B cell (primary cell): Measurements from ENCODE around the gene BSG. TPM values are rescaled to one million over a fixed set of nuclear protein-coding genes. Genes with fewer than 3 reads are reported as not detected.

Experiments
- ATAC-seq: fragments of 200-7000 bp; cut with Tn5 transposase; one replicate; pipeline ENCODE4 v1.10.0; 2021; ENCODE audit warnings: low read depth, mild to moderate bottlenecking, moderate number of reproducible peaks, moderate library complexity
- CTCF ChIA-PET: fragments of 350-600 bp; sonication (Branson Sonifier 250); formaldehyde crosslinking; loops from one replicate; lab custom pipeline; 2021; ENCODE audit warnings: antibody characterized with exemption, inconsistent platforms; lab: Charles Lee
- POLR2A ChIA-PET: fragments of 350-600 bp; sonication (Branson Sonifier 250); formaldehyde crosslinking; loops from one replicate; lab custom pipeline; 2021; ENCODE audit warnings: antibody characterized with exemption; lab: Charles Lee
- DNase-seq: peaks from one replicate; pipeline ENCODE4 v3.0.0; 2013
- H2AFZ ChIP-seq: 2 replicates; pipeline ENCODE4 v1.6.1; 2012; ENCODE audit warnings: mild to moderate bottlenecking, low read depth, low read length; ENCODE audit not compliant: insufficient read depth, poor library complexity, severe bottlenecking
- H3K27ac ChIP-seq, 2 donors: 1 replicate in 1 of 2; 2 replicates in 1 of 2; pipeline ENCODE4 v1.5.1; 2012 to 2013; ENCODE audit warnings: low read length in 2 of 2, mild to moderate bottlenecking in 2 of 2, moderate library complexity in 1 of 2
- H3K27me3 ChIP-seq, 4 experiments: fragments of 200-600 bp in 1 of 4; sonication (generic) in 1 of 4; replicated peaks in 1 of 4; 1 replicate in 2 of 4; 2 replicates in 2 of 4; pipeline versions ENCODE4 v1.6.1 to v1.7.0; 2013 to 2016; ENCODE audit warnings: low read length in 3 of 4, mild to moderate bottlenecking in 2 of 4, mixed read lengths in 1 of 4, moderate library complexity in 1 of 4; ENCODE audit not compliant: insufficient read depth in 4 of 4, control insufficient read depth in 3 of 4; ENCODE audit errors: control extremely low read depth in 1 of 4
- H3K36me3 ChIP-seq, 2 experiments: replicated peaks in 1 of 2; 1 replicate in 1 of 2; 2 replicates in 1 of 2; pipeline versions ENCODE4 v1.6.1 to v1.7.1; 2013; ENCODE audit warnings: low read length in 1 of 2; ENCODE audit not compliant: insufficient read depth in 2 of 2, control insufficient read depth in 1 of 2; ENCODE audit errors: control extremely low read depth in 1 of 2, extremely low read depth in 1 of 2
- H3K4me1 ChIP-seq, 2 donors: fragments of 200-600 bp in 1 of 2; sonication (generic) in 1 of 2; 1 replicate in 1 of 2; 2 replicates in 1 of 2; pipeline versions ENCODE4 v1.5.1 to v1.6.1; 2013 to 2017; ENCODE audit warnings: low read length in 2 of 2; ENCODE audit not compliant: control insufficient read depth in 2 of 2, insufficient read depth in 2 of 2
- H3K4me2 ChIP-seq: replicated peaks from 2 replicates; pipeline ENCODE3; 2012; ENCODE audit warnings: mild to moderate bottlenecking, low read depth, low read length; ENCODE audit not compliant: poor library complexity, severe bottlenecking
- H3K4me3 ChIP-seq, 5 experiments: fragments of 200-600 bp in 1 of 5; sonication (generic) in 1 of 5; 1 replicate in 3 of 5; 2 replicates in 2 of 5; pipeline versions ENCODE4 v1.5.1 to v1.7.0; 2011 to 2016; ENCODE audit warnings: low read length in 4 of 5, mild to moderate bottlenecking in 4 of 5, low read depth in 2 of 5, control low read depth in 1 of 5, moderate library complexity in 1 of 5; ENCODE audit not compliant: insufficient read depth in 1 of 5; ENCODE audit errors: control extremely low read depth in 1 of 5, extremely low read depth in 1 of 5
- H3K79me2 ChIP-seq: fragments of 200-600 bp; sonication (generic); one replicate; pipeline ENCODE4 v1.6.0; 2016; ENCODE audit warnings: low read length; ENCODE audit not compliant: control insufficient read depth, insufficient read depth
- H3K9ac ChIP-seq: fragments of 200-600 bp; sonication (generic); 2 replicates; pipeline ENCODE4 v1.6.1; 2017; ENCODE audit warnings: mild to moderate bottlenecking, low read length, moderate library complexity
- H3K9me3 ChIP-seq, 3 donors: one replicate each; pipeline versions ENCODE4 v1.6.1 to v1.7.1; 2013; ENCODE audit warnings: low read length in 2 of 3; ENCODE audit not compliant: control insufficient read depth in 2 of 3, insufficient read depth in 1 of 3; ENCODE audit errors: control extremely low read depth in 1 of 3
- H4K20me1 ChIP-seq: 2 replicates; pipeline ENCODE4 v1.6.0; 2012; ENCODE audit warnings: mild to moderate bottlenecking, low read length; ENCODE audit not compliant: insufficient read depth, control insufficient read depth, poor library complexity, severe bottlenecking
- H3K27ac Mint-ChIP-seq: one replicate; pipeline ENCODE4 v1.8.0; 2021; ENCODE audit warnings: mixed read lengths
- H3K27me3 Mint-ChIP-seq: one replicate; pipeline ENCODE4 v1.8.0; 2021; ENCODE audit warnings: mixed read lengths
- H3K4me1 Mint-ChIP-seq: one replicate; pipeline ENCODE4 v1.8.0; 2021; ENCODE audit warnings: mixed read lengths
- H3K4me3 Mint-ChIP-seq: one replicate; pipeline ENCODE4 v1.8.0; 2021; ENCODE audit warnings: mixed read lengths
- H3K9me3 Mint-ChIP-seq: one replicate; pipeline ENCODE4 v1.8.0; 2022; ENCODE audit warnings: mixed read lengths; ENCODE audit not compliant: insufficient read depth
- CTCF ChIP-seq: fragments of 200-600 bp; IDR thresholded peaks from one replicate; pipeline ENCODE4 v1.8.0; 2022; ENCODE audit warnings: antibody characterized with exemption, mild to moderate bottlenecking
- EZH2 ChIP-seq: IDR thresholded peaks from 2 replicates; pipeline ENCODE4 v1.6.1; 2012; ENCODE audit warnings: borderline replicate concordance, low read depth, mild to moderate bottlenecking, moderate library complexity, low read length; ENCODE audit not compliant: insufficient read depth, poor library complexity, severe bottlenecking
- WGBS: methylation state at CpG from one replicate; pipeline ENCODE4 v1.1.5; 2013; ENCODE audit warnings: missing lambda C conversion rate; ENCODE audit not compliant: insufficient coverage; 5-methylcytosine and 5-hydroxymethylcytosine counted together
- intact Hi-C: fragments of 100-400 bp; cut with micrococcal nuclease; formaldehyde crosslinking; loops from one replicate; pipeline ENCODE4 v1.10.0; 2022
- polyA plus RNA-seq: library from polyadenylated mRNA; depleted of rRNA; stranded (reverse); fragments of >200 nt; gene quantifications from 2 replicates; pipeline ENCODE4 v1.2.3, GENCODE V29; 2012
- total RNA-seq, 2 donors: library from RNA; stranded (reverse); fragments of 120-200 nt in 1 of 2; gene quantifications; 1 replicate in 1 of 2; 2 replicates in 1 of 2; pipeline versions ENCODE4 v1.2.3 to v1.2.4, GENCODE V29; 2013 to 2022

BSG gene
- total and polyA plus RNA-seq, 2 donors (not counting 1 experiment from before 2014, with no cell fraction given) = 82.1 to 131 TPM

- ChIA-PET CTCF (no interaction called here), POLR2A (interaction anchor here (0.5 kb wide), 1 partner anchor 136 kb away, joined by 6 read pairs; no protein-coding TSS in a partner anchor)
- WGBS = 91% methylated on average over 34 of the region's 34 CpGs
- Mint-ChIP-seq H3K4me1 (no peaks in the 10 kb centered on the region), H3K4me3 (no peak overlapping the region), H3K27me3 (no peaks in the 10 kb centered on the region), H3K9me3 (no peaks in the 10 kb centered on the region), H3K27ac (no peak overlapping the region)
- no peak overlapping the region for H3K27ac ChIP-seq
- H4K20me1 ChIP-seq = peaks cover 19% of the 10 kb centered on the region
- intact Hi-C loops = no loop called here
- H3K4me1 ChIP-seq = no peaks in the 10 kb centered on the region
- ATAC-seq (no peak), DNase-seq (peak; percentile 10)
- H3K9me3 ChIP-seq = no peaks in the 10 kb centered on the region
- H3K27me3 ChIP-seq = no peaks in the 10 kb centered on the region
- no peaks in the 10 kb centered on the region for H3K79me2 ChIP-seq
- TF ChIP-seq EZH2 (no peak), CTCF (no peak)
- H3K4me2 ChIP-seq = no peak overlapping the region
- no peak overlapping the region for H3K4me3 ChIP-seq
- H3K36me3 ChIP-seq = peaks cover 0 to 12% of the 10 kb centered on the region in 2 experiments
- H2AFZ ChIP-seq = no peak overlapping the region
- no peak overlapping the region for H3K9ac ChIP-seq
Observed at GRCh38 chr19:542173-542866, 30.1 kb upstream of the BSG start.

GRCh38 chr19:543910-544608 lies 28.3 kb upstream of the BSG start, which contains the start of gene GZMM:
Gene GZMM, plus strand, starts transcription at chr19:544053. Its CDS starts 19 bp downstream, at chr19:544072.
- Mint-ChIP-seq H3K27me3 (no peaks in the 10 kb centered on the region), H3K9me3 (no peaks in the 10 kb centered on the region), H3K4me3 (no peak within 1 kb of the TSS), H3K27ac (no peak within 1 kb of the TSS), H3K4me1 (no peaks in the 10 kb centered on the region)
- Histone ChIP-seq H3K36me3 (peaks cover 0 to 2% of the 10 kb centered on the region in 2 experiments), H3K79me2 (no peaks in the 10 kb centered on the region), H3K4me2 (peak within 1 kb of the TSS; percentile 11), H3K9ac (no peak within 1 kb of the TSS), H3K4me3 (no peak within 1 kb of the TSS), H4K20me1 (peaks cover 14% of the 10 kb centered on the region), H2AFZ (no peak within 1 kb of the TSS), H3K9me3 (peaks cover 0 to 8% (median 0%) of the 10 kb centered on the region in 3 donors), H3K27ac (no peak within 1 kb of the TSS), H3K27me3 (peaks cover 0 to 8% (median 0%) of the 10 kb centered on the region in 4 experiments), H3K4me1 (no peaks in the 10 kb centered on the region)
- DNase-seq = no peak
- intact Hi-C loops = no loop called here
- ChIA-PET CTCF (no interaction called here), POLR2A (no interaction called here)
- TF ChIP-seq CTCF (no peak), EZH2 (no peak)
- peak; percentile 33 for ATAC-seq
- WGBS = 78% methylated on average over 25 of the region's 31 CpGs
